NT2/D1 (cell line): Measurements from ENCODE around the gene HMGCLL1.

Source experiments
- SUZ12 ChIP-seq: IDR thresholded peaks from 2 replicates; pipeline ENCODE4 v1.6.1; 2011; ENCODE audit not compliant: insufficient read length, insufficient read depth; ENCODE audit errors: extremely low read depth
- YY1 ChIP-seq: IDR thresholded peaks from 2 replicates; pipeline ENCODE4 v1.6.1; 2011; ENCODE audit not compliant: insufficient read length, insufficient read depth
- ZNF274 ChIP-seq: IDR thresholded peaks from 2 replicates; pipeline ENCODE4 v1.6.1; 2011; ENCODE audit warnings: mild to moderate bottlenecking, low read depth, low read length

- TF ChIP-seq YY1 (no peak), ZNF274 (no peak), SUZ12 (no peak)
These were observed 130.5 kb downstream of the HMGCLL1 start for GRCh38 chr6:55448451-55448850.
